LNCAP (cell line): ENCODE measurements around the gene DNAJB11.

Source experiments
- TF ChIP-seq, protein P1 (sequence below): fragments of 450-650 bp; IDR thresholded peaks from 2 replicates; pipeline ENCODE4 v1.5.1; 2017; ENCODE audit warnings: mild to moderate bottlenecking

The DNAJB11 gene

GRCh38 chr3:186540835-186541226 is 29.7 kb upstream of the DNAJB11 start:
- TF ChIP-seq, protein P1, sequence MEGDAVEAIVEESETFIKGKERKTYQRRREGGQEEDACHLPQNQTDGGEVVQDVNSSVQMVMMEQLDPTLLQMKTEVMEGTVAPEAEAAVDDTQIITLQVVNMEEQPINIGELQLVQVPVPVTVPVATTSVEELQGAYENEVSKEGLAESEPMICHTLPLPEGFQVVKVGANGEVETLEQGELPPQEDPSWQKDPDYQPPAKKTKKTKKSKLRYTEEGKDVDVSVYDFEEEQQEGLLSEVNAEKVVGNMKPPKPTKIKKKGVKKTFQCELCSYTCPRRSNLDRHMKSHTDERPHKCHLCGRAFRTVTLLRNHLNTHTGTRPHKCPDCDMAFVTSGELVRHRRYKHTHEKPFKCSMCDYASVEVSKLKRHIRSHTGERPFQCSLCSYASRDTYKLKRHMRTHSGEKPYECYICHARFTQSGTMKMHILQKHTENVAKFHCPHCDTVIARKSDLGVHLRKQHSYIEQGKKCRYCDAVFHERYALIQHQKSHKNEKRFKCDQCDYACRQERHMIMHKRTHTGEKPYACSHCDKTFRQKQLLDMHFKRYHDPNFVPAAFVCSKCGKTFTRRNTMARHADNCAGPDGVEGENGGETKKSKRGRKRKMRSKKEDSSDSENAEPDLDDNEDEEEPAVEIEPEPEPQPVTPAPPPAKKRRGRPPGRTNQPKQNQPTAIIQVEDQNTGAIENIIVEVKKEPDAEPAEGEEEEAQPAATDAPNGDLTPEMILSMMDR, result peak; percentile 10; the same call in 1 of the 2 replicates

- TF ChIP-seq, protein P1, result no peak
Observed at GRCh38 chr3:186544281-186544680, 26.2 kb upstream of the DNAJB11 start, which contains the start of gene CRYGS. Gene CRYGS, minus strand, starts transcription at chr3:186544380. Its CDS starts 54 bp downstream, at chr3:186544326.

DNA sequence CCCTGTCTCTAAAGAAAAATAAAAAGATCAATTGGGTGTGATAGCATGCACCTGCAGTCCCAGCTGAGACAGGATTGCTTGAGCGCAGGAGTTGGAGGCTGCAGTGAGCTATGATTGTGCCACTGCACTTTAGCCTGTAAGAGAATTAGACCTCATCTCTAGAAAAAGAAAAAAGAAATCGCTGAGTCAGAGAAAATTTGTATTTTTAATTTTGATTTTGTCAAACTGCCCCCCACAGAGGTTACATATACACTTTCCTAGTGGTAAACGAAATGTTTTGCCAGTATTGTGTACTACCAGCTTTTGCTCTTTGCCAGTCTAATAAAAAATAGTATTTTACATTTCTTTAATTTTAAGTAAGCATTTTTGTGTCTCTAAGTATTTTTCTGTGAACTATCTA is 21.0 kb upstream of the DNAJB11 start:
- TF ChIP-seq, protein P1, result no peak

DNA sequence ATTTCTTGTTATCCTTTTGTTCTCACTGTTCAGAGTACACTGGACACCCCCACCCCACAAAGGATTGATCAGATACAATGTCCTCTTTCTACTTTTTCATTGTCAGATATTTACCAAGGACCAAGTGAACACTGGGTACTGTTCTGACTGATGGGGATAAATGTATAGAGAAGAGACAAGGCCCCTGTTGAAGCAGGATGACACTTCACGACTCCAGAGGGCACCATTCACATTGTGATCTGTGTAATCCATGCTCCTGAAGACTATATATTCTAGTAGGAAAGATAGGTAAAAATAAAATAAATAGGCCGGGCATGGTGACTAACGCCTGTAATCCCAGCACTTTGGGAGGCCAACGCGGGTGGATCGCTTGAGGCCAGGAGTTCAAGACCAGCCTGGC is 19.1 kb upstream of the DNAJB11 start:
- TF ChIP-seq, protein P1, result no peak

DNA sequence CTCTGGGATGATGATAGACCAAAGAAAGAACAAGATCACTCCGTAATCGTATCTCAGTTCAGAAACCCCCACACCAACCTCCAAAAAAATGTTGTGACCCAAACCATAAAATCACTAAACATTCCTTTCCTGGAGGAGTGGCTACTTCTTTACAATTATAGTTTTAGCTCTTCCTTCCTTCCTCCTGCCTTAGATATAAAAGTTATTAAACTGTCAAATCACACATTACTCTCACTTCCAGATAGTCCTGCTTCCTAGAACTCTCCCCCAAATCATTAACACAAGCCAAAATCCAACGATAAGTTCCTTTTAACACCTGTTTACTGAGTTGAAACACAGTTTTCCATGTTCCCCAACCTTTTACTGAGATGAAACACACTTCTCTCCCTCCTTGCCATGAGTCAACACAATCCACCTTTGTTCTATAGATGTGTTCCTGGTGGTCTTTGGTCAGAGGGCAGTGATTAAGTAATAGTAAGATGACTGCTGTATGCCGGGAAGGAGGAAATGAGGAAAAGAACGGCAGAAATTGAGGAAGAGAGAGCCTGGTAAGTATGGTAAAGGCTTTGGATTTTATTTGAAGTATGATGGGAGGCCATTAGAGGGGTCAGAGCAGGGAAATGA is 18.0 kb upstream of the DNAJB11 start:
- TF ChIP-seq, protein P1, result no peak

GRCh38 chr3:186564586-186564985 is 5.9 kb upstream of the DNAJB11 start:
- TF ChIP-seq, protein P1, result no peak

DNA sequence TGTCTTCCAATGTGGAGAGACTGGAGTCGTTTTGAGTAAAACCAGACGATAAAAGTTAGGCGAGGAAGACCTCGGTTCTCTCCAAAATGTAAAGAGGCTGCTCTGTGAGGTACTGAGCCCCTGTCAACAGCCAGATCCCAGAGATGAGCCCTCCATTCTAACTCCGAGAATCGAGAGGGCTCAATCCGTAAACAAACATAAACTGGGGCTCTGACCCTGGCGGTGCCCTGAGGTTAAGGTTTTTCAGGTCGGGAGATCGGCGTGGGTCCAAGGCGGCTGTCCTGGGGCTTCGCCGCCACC is 3.8 kb upstream of the DNAJB11 start:
- TF ChIP-seq, protein P1, result no peak
